Measurements from ENCODE around the gene BCAS1.

The BCAS1 gene

DNA sequence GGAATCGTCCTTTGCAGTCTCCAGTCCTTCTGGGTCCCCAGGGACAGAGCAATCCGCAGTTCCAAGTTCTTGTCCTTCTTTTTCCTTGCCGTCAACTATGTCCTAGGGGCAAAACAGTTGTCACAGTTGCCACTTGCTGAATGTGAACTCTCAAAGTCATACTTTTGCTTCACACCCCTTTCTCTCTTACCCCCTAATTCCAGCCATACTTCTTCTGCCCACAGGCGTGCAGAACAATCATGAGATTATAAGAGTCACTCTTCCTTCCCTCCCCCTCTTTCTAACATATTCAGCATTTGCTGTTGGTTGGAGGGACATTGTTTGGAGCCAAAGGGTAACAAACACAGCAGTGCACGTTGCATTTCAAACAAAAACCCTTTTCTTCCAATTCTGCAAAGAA is 74.4 kb downstream of the BCAS1 start:
- H3K9me3 ChIP-seq (replicated peaks; ENCODE audit: insufficient read depth, low read length): no peaks in the 10 kb centered on the region
- H2AFZ ChIP-seq (ENCODE audit: low read length): no peak overlapping the region
- TF ChIP-seq EZH2 (optimal IDR thresholded peaks at IDR 0.05; ENCODE audit: low read depth, low read length) (no peak), EZH2phosphoT487 (IDR thresholded peaks at IDR 0.05; ENCODE audit: low read length) (no peak)
- TF ChIP-seq, protein P1, sequence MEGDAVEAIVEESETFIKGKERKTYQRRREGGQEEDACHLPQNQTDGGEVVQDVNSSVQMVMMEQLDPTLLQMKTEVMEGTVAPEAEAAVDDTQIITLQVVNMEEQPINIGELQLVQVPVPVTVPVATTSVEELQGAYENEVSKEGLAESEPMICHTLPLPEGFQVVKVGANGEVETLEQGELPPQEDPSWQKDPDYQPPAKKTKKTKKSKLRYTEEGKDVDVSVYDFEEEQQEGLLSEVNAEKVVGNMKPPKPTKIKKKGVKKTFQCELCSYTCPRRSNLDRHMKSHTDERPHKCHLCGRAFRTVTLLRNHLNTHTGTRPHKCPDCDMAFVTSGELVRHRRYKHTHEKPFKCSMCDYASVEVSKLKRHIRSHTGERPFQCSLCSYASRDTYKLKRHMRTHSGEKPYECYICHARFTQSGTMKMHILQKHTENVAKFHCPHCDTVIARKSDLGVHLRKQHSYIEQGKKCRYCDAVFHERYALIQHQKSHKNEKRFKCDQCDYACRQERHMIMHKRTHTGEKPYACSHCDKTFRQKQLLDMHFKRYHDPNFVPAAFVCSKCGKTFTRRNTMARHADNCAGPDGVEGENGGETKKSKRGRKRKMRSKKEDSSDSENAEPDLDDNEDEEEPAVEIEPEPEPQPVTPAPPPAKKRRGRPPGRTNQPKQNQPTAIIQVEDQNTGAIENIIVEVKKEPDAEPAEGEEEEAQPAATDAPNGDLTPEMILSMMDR (IDR thresholded peaks at IDR 0.05; ENCODE audit: low read length): no peak
- no peak overlapping the region for H3K9ac ChIP-seq (ENCODE audit: low read length)
- no peaks in the 10 kb centered on the region for H3F3A ChIP-seq (ENCODE audit: insufficient read depth, low read length)
- no peak overlapping the region for H3K4me2 ChIP-seq (ENCODE audit: low read depth, low read length)
- peaks cover 7% of the 10 kb centered on the region for H3K4me1 ChIP-seq (ENCODE audit: low read length)
- H4K20me1 ChIP-seq (ENCODE audit: insufficient read depth, low read length): no peaks in the 10 kb centered on the region
- H3K27ac ChIP-seq (ENCODE audit: low read length): no peak overlapping the region
- no peaks in the 10 kb centered on the region for H3K79me2 ChIP-seq (ENCODE audit: low read length)
- no peaks in the 10 kb centered on the region for H3K27me3 ChIP-seq (replicated peaks; ENCODE audit: insufficient read depth, low read length)
- no peak overlapping the region for H3K4me3 ChIP-seq (ENCODE audit: low read length)
- H3K9me2 ChIP-seq (replicated peaks; ENCODE audit: insufficient read depth, low read length): no peaks in the 10 kb centered on the region
- no peak for DNase-seq
- no peaks in the 10 kb centered on the region for H3K36me3 ChIP-seq (replicated peaks; ENCODE audit: insufficient read depth, low read length)

DNA sequence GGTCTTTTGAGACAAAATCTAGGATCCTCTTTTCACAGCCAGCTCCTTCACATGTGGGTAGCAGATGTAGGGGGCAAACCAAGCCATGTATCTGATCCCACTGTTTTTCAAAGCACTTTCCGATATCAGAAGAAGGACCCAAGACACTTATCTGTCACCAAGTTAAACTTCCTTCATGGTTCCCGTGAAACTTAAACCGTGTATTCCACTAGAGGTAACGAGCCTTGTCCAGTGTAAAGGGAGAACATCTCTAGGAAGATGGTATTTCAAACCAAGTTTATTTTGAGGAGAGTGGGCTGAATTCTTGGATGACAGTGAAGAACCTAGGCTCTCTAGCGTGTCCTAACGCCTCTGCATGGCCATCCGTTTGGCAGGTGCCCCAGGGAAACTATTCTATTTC is 76.3 kb downstream of the BCAS1 start:
- Histone ChIP-seq H3K9ac (ENCODE audit: low read length) (no peak overlapping the region), H3K4me3 (ENCODE audit: low read length) (no peak overlapping the region), H3K79me2 (ENCODE audit: low read length) (no peaks in the 10 kb centered on the region), H3K4me2 (ENCODE audit: low read depth, low read length) (no peak overlapping the region), H3K27me3 (replicated peaks; ENCODE audit: insufficient read depth, low read length) (no peaks in the 10 kb centered on the region), H3K9me3 (replicated peaks; ENCODE audit: insufficient read depth, low read length) (no peaks in the 10 kb centered on the region), H3F3A (ENCODE audit: insufficient read depth, low read length) (no peaks in the 10 kb centered on the region), H3K36me3 (replicated peaks; ENCODE audit: insufficient read depth, low read length) (no peaks in the 10 kb centered on the region), H3K9me2 (replicated peaks; ENCODE audit: insufficient read depth, low read length) (no peaks in the 10 kb centered on the region), H3K27ac (ENCODE audit: low read length) (no peak overlapping the region), H2AFZ (ENCODE audit: low read length) (no peak overlapping the region), H4K20me1 (ENCODE audit: insufficient read depth, low read length) (no peaks in the 10 kb centered on the region), H3K4me1 (ENCODE audit: low read length) (peaks cover 7% of the 10 kb centered on the region)
- DNase-seq: no peak
- TF ChIP-seq, protein P1 (IDR thresholded peaks at IDR 0.05; ENCODE audit: low read length): no peak
- TF ChIP-seq EZH2phosphoT487 (IDR thresholded peaks at IDR 0.05; ENCODE audit: low read length) (no peak), EZH2 (optimal IDR thresholded peaks at IDR 0.05; ENCODE audit: low read depth, low read length) (no peak)

DNA sequence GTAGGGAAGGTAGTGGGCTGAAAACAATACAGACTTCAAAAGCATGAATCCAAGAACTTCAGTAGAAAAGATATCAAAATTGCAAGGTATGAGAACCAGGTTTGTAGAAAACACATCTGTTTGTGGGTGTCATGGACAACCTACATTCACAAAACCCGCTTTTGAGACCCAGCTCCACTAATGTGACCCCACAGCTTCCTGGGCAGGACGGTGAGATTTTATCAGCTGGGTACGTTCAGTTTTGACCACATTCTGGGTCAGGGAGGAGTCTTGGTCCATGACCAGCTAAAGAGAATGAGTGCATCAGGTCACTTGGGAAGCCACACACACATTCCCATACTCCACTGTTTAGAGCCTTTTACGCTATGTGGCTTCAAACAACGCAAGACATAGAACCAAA is 77.1 kb downstream of the BCAS1 start:
- no peak for DNase-seq
- Histone ChIP-seq H3K4me2 (ENCODE audit: low read depth, low read length) (0 out of 2 replicates have a peak overlapping the region, but pooled peaks have one; percentile 2), H3F3A (ENCODE audit: insufficient read depth, low read length) (no peaks in the 10 kb centered on the region), H3K27ac (ENCODE audit: low read length) (no peak overlapping the region), H3K4me1 (ENCODE audit: low read length) (peaks cover 7% of the 10 kb centered on the region), H3K9me3 (replicated peaks; ENCODE audit: insufficient read depth, low read length) (no peaks in the 10 kb centered on the region), H3K9ac (ENCODE audit: low read length) (no peak overlapping the region), H3K27me3 (replicated peaks; ENCODE audit: insufficient read depth, low read length) (no peaks in the 10 kb centered on the region), H3K79me2 (ENCODE audit: low read length) (no peaks in the 10 kb centered on the region), H2AFZ (ENCODE audit: low read length) (no peak overlapping the region), H3K9me2 (replicated peaks; ENCODE audit: insufficient read depth, low read length) (no peaks in the 10 kb centered on the region), H3K36me3 (replicated peaks; ENCODE audit: insufficient read depth, low read length) (no peaks in the 10 kb centered on the region), H3K4me3 (ENCODE audit: low read length) (no peak overlapping the region), H4K20me1 (ENCODE audit: insufficient read depth, low read length) (no peaks in the 10 kb centered on the region)
- TF ChIP-seq EZH2phosphoT487 (IDR thresholded peaks at IDR 0.05; ENCODE audit: low read length) (no peak), EZH2 (optimal IDR thresholded peaks at IDR 0.05; ENCODE audit: low read depth, low read length) (no peak)
- TF ChIP-seq, protein P1 (IDR thresholded peaks at IDR 0.05; ENCODE audit: low read length): no peak
